GM20431 (cell line): Measurements from ENCODE around the gene IL10RB.

ENCODE experiments used
- in situ Hi-C: fragments of 300-500 bp; cut with MseI, MboI; formaldehyde crosslinking; loops from one replicate; pipeline ENCODE4 v1.15.0; 2020; ENCODE audit warnings: low sequenced_read_pairs; ENCODE audit not compliant: unreplicated experiment

The IL10RB gene

GRCh38 chr21:33262921-33263320 lies 3.2 kb upstream of the IL10RB start:
- in situ Hi-C loops, result no loop called here

GRCh38 chr21:33264561-33264960 lies 1.6 kb upstream of the IL10RB start:
- in situ Hi-C loops, result no loop called here

- in situ Hi-C loops, result no loop called here
Observed at GRCh38 chr21:33265664-33266049, 510 bp upstream of the IL10RB start.

GRCh38 chr21:33266789-33267135 lies 595 bp downstream of the IL10RB start:
- in situ Hi-C loops, result no loop called here

GRCh38 chr21:33267250-33267649 lies 1.1 kb downstream of the IL10RB start:
- in situ Hi-C loops, result no loop called here

- in situ Hi-C loops, result no loop called here
Observed at GRCh38 chr21:33268393-33268736, 2.2 kb downstream of the IL10RB start.

GRCh38 chr21:33268737-33269441 lies 2.7 kb downstream of the IL10RB start:
- in situ Hi-C loops, result no loop called here

GRCh38 chr21:33270986-33271385 lies 4.8 kb downstream of the IL10RB start:
- in situ Hi-C loops, result no loop called here

GRCh38 chr21:33273044-33273443 lies 6.9 kb downstream of the IL10RB start:
- in situ Hi-C loops, result no loop called here

GRCh38 chr21:33278721-33279120 lies 12.6 kb downstream of the IL10RB start:
- in situ Hi-C loops, result no loop called here

GRCh38 chr21:33279330-33279820 lies 13.2 kb downstream of the IL10RB start:
- in situ Hi-C loops, result no loop called here

- in situ Hi-C loops, result no loop called here
Observed at GRCh38 chr21:33281096-33281652, 15.0 kb downstream of the IL10RB start.

- in situ Hi-C loops, result no loop called here
Observed at GRCh38 chr21:33283203-33283602, 17.0 kb downstream of the IL10RB start.

- in situ Hi-C loops, result no loop called here
Observed at GRCh38 chr21:33286076-33286475, 19.9 kb downstream of the IL10RB start.

GRCh38 chr21:33286600-33287456 lies 20.7 kb downstream of the IL10RB start:
- in situ Hi-C loops, result no loop called here

GRCh38 chr21:33289199-33289819 lies 23.1 kb downstream of the IL10RB start:
- in situ Hi-C loops, result no loop called here

- in situ Hi-C loops, result no loop called here
Observed at GRCh38 chr21:33290441-33290840, 24.3 kb downstream of the IL10RB start.

GRCh38 chr21:33291686-33292085 lies 25.5 kb downstream of the IL10RB start:
- in situ Hi-C loops, result no loop called here

- in situ Hi-C loops, result no loop called here
Observed at GRCh38 chr21:33292724-33293123, 26.6 kb downstream of the IL10RB start.

- in situ Hi-C loops, result no loop called here
Observed at GRCh38 chr21:33293136-33293535, 27.0 kb downstream of the IL10RB start.

- in situ Hi-C loops, result no loop called here
Observed at GRCh38 chr21:33293811-33294216, 27.6 kb downstream of the IL10RB start.
